AG09319 (cell line): ENCODE data around the gene TWIST2.

Experiments used
- DNase-seq: peaks from one replicate; pipeline ENCODE4 v3.0.0-alpha.2; 2010; ENCODE audit warnings: low read depth; ENCODE audit errors: extremely low read depth
- CTCF ChIP-seq: IDR thresholded peaks from 2 replicates; pipeline ENCODE4 v1.5.1; 2011; ENCODE audit warnings: low read depth, mild to moderate bottlenecking, inconsistent platforms, low read length, moderate library complexity

Gene TWIST2

GRCh38 chr2:238852206-238852869 is 4.5 kb downstream of the TWIST2 start:
- TF ChIP-seq CTCF, result no peak
- no peak for DNase-seq

- no peak for DNase-seq
- TF ChIP-seq CTCF, result no peak
Measured at GRCh38 chr2:238853218-238853617, 5.3 kb downstream of the TWIST2 start.

- DNase-seq, result no peak
- TF ChIP-seq CTCF, result no peak
Measured at GRCh38 chr2:238853721-238854120, 5.8 kb downstream of the TWIST2 start.

- no peak for TF ChIP-seq CTCF
- no peak for DNase-seq
Measured at GRCh38 chr2:238854246-238854645, 6.4 kb downstream of the TWIST2 start.

- no peak for DNase-seq
- TF ChIP-seq CTCF, result no peak
Measured at GRCh38 chr2:238854699-238855229, 6.9 kb downstream of the TWIST2 start.

GRCh38 chr2:238855299-238855698 is 7.4 kb downstream of the TWIST2 start:
- TF ChIP-seq CTCF, result no peak
- DNase-seq, result no peak

- no peak for TF ChIP-seq CTCF
- DNase-seq, result no peak
Measured at GRCh38 chr2:238855891-238856580, 8.2 kb downstream of the TWIST2 start.
